GM18858 (cell line): ENCODE measurements around the gene DOK4.
"Not testable (repeated sequence)": the region's sequence is repeated elsewhere in the genome, so short reads cannot be mapped to it uniquely, and the experiment has no call there.

Experiments
- ATAC-seq: cut with Tn5 transposase; IDR thresholded peaks from one replicate; pipeline ENCODE4 v1.9.1; 2021; ENCODE audit not compliant: unreplicated experiment

DOK4 gene

GRCh38 chr16:57502048-57502775 lies 15.9 kb upstream of the DOK4 start:
- no peak for ATAC-seq

- ATAC-seq: no peak
These were observed 15.2 kb upstream of the DOK4 start for GRCh38 chr16:57501492-57501891.

DNA sequence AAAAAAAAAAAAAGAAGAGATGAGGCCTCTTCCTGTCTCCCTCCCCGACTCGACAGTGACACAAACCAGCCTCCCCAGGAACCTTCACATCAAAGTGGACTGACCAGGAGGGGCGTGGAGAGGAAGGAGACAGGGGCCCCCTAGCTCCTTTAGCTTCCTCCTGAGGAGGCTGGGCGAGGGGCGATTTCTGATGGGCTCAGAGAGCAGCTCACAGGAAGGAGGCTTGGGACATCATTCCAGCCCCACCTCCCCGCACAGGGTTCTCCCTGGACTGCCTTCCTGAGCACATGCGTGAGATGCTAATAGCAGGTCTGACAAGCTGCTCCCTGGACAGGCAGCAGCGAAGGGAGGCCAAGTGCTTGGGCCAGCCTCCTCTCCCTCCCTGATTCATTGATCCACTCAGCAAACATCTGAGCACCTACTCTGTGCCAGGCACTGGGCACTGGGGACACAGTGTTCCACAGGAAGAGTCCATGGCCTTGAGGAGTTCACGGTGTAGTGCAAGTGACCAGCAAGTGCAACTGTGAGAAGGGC lies 14.4 kb upstream of the DOK4 start:
- no peak for ATAC-seq

DNA sequence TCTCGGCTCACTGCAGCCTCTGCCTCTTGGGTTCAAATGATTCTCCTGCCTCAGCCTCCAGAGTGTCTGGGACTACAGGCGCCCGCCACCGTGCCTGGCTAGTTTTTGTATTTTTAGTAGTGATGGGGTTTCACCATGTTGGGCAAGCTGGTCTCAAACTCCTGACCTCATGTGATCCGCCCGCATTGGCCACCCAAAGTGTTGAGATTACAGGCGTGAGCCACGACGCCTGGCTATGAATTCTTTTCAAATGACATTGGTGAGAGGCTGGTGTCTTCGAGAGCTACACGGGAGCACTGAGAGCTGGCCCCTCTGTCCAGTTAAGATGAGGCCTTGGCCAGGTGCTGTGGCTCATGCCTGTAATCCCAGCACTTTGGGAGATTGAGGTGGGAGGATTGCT lies 13.6 kb upstream of the DOK4 start:
- not testable (repeated sequence) for ATAC-seq

DNA sequence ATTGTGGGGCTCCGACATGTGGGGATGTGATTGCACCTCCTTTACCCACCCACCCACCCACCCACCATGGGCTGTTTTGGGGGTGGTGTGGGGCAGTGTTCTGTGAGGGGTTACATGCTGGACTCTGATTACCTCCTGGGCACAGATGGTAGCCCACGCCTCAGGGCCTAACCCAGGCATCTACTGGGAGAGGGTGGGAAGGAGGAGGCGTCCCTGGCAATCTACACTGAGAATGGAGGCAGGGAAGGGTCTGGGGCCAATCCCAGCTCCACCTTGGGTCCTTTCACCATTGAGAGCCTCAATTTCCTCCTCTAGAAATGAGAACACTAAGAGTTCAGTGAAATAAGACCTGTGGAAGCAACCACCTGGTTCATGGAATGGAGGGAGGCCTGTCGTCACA lies 11.7 kb upstream of the DOK4 start:
- no peak for ATAC-seq

GRCh38 chr16:57497121-57497520 lies 10.8 kb upstream of the DOK4 start:
- ATAC-seq: no peak

- no peak for ATAC-seq
These were observed 7.5 kb upstream of the DOK4 start for GRCh38 chr16:57493767-57494166.

GRCh38 chr16:57489229-57489628 lies 2.9 kb upstream of the DOK4 start:
- no peak for ATAC-seq

DNA sequence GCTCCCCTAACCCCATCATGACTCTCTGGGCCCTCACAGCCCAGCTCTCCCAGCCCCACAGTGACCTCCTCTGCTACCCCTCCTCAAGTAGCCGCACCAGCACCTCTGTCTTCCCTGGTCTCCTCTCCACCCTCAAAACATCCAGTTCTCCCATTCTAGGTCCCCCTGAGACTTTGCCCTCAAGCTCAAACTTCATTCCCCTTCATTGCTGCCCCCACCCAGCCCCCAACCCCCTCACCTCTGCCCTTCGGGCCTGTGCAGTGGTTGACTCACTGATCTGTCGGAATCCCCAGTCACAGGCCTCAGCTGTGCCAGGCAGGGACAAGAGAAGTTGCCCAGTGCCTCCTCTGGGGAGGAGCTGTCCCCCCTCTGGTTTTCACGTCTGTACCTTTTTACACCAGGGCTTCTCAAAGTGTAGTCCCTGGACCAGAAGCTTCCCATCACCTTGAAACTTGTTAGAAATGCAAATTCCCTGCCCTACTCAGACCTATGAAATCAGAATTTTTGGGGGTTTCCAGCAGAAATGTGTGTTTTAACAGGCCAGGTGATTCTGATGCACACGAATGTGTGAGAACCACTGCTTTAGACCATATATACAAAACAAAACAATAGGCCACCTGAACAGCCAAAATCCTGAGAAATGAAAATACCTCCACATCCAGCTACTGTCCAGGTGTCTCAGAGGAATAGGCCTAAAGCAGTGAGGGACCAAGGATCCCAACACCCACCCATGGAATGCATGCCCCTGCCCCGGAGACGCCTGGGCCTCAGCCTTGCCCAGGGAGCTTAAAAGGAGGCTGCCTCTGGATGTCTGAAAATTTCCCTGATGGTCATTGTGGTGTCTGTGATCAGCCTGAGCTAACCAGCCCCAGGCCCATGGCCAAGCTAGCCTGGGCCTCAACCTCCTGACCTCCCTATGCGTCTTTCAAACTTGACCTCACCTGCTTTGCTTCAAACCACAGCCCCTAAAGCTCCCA lies 853 bp upstream of the DOK4 start:
- no peak for ATAC-seq

DNA sequence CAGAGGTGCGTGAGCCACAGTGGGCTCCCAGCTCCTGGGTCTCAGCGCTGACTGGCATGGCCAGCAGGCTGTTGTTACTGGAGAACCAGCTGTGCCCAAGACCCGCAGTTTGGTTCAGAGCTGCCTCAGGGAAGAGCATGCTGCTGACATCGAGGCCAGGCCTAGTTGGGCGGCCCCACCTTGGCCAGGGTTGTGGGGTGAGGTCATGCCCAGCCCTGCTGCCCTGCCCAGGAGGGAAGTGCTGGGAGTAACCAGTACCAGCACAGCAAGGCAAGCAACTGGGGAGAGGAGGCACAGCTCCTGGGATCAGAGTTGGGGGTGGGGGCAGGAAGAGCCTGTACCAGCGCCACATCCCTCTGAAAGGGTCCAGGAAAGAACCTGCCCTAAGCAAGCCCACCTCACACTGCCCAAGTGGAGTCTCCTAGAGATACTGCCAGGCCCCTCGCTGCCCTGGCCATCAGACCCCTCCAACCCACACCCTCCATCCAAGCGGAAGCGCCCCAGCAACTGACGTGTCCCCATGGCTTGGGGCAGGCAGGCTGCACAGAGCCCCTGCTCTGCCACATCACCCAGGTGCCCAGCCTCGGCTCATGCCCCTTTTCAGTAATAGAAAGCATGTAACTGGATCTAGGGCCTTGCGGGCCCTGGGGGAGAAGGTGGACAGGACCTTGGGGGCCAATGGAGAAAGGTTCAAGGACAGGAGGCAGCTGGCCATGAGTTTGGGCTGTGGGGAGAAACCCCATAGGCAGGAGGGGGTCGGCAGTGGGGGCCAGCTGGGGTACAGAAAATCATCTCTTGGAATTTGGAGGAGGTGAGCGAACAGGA lies 990 bp downstream of the DOK4 start:
- ATAC-seq: no peak

- no peak for ATAC-seq
These were observed 1.7 kb downstream of the DOK4 start for GRCh38 chr16:57484515-57485005.

DNA sequence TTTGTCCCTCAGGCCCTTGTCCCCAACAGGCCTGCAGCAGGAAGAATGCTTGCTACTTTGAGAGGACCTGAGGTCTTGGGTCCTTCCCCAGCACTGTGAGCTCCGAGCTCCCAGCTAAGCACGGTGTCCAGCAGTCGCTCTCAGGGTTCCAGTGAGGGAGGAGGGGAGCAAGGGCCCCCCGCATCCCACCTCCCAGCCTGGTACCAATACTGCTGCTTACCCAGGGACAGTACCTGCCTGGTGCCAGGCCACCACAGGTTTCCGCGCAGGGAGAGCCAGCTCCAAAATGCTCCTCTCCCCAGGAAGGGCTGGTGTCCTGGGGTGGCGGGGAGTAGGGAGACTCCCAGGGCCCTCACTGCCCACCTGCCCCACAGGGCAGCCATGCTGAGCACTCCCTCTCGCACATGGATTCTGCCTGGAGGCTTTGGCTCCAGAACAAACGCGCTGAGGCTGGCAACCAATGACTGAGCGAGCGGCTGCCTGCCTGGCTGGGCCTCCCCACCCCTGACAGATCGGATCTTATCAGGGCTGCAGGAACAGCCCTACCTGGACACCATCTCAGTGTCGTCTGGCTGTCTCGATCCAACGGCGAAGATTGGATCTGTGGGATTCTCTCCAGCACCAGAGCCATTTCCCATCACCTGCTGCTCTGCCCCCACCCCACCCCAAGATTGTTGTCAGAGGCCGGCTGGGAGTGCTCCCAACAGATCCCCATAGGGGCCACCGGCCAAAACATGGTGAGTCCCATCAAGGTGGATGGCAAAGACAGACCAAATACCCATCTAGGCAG lies 2.4 kb downstream of the DOK4 start:
- no peak for ATAC-seq

- ATAC-seq: no peak
These were observed 3.3 kb downstream of the DOK4 start for GRCh38 chr16:57482845-57483545.

- no peak for ATAC-seq
These were observed 4.9 kb downstream of the DOK4 start for GRCh38 chr16:57481421-57481820.

DNA sequence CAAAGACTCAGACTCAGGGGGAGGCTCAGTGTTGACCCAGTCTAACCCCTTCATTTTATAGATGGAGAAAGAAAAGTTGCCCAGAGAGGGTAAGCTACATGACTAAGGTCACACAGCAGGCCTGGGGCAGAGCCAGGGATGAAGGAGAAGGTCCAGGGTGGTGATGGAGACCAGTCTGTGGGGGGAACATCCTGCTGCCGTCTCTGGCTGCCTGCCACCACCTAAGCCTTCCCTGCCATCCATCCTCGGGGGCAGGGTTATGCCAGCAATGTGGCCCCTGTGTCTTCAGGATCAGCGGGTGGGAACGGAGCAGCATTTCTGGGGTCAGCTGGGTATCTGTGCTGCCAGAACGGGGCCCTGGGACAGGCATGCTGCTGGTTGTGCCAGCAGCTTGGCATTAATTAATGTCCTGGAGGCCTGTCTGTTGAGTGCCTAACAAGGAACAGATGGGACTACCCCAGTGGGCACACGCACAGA lies 5.5 kb downstream of the DOK4 start:
- ATAC-seq: no peak

- ATAC-seq: no peak
These were observed 6.1 kb downstream of the DOK4 start for GRCh38 chr16:57479976-57480753.

DNA sequence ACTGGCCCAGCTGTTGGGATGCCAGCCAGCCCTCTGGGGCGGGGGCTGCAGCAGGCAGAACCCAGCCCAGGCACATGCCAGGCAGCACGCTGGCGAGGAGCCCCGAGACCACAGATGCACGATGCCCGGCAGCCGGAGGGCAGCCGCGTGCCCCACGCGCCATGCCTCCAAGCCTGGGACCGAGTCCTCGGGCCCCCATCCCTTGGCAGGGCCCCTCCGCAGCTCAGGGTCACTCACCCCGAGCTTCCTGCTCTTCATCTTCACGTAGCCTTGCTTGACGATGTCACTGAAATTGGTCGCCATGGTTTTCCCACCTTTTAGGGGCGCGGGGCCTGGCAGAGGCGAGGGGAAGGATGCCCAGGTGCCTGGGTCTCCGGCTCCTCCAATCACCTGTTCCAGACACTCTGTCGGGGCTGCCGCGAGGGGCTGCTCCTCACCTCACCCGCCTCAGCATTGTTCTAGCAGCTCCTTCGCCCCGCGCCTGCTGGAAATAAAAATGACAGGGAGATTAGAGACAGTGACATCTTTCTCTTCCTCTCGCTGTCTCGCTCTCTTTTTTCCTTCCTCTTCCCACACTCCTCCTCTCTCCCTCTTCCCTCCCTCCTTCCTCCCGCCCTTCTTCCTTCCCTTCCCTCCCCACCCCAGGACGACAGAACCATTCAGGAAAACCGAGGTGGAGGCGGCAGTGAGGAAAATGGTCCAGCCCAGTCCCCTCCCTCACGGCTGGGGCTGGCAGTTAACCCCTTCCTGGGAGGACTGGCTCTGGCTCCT lies 6.9 kb downstream of the DOK4 start:
- ATAC-seq: no peak
